ENCODE measurements around the gene ELMO1.

DNA sequence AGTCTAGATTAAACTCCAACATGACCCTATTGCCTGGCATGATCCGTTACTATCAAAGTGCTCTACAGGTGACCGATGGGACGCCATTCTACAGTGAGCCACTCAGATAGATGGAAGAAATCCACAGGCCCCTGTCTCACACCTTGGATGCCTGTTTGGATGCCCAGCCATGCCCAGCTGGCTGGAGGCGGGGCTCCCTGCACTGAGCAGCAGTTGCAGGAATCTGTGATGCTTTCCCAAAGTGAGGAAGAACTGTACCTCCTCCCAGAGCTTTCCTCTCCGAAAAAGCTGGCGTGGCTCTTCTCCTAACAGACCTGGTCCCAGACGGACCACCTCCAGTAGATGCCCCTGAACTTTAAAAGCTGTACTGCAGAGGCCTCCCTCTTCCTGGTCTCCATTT lies 253.3 kb downstream of the ELMO1 start:
- no peak for TF ChIP-seq GATA1 (IDR thresholded peaks at IDR 0.05; ENCODE audit: low read depth, low read length)
- TF ChIP-seq POLR2A (IDR thresholded peaks at IDR 0.05; ENCODE audit: low read length), result no peak
